ENCODE measurements around the gene AQR. TPM values are rescaled to one million over a fixed set of nuclear protein-coding genes. Genes with fewer than 3 reads are reported as not detected.

AQR gene
- total and polyA plus RNA-seq, 12 donors = 10.2 to 43.4 (median 28.3) TPM

DNA sequence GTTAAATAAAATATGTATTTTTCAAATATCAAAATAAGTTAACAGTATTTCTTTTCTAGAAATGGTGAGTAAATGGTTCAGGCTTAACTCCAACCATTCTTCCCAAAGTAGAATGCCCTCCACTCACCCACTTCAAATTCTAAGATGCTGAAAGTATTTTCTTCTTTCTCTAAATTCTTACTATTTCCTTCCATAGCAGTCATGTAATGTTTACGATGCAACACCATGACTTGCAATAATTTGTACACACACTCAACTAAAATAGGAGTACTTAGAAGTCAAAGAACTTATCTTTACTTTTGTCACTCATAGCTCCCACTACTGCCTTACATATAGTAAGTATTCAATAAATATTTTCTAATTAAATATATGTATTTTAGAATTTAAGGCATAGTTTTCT, 65.0 kb downstream of the AQR start:
- TF ChIP-seq, protein P1, sequence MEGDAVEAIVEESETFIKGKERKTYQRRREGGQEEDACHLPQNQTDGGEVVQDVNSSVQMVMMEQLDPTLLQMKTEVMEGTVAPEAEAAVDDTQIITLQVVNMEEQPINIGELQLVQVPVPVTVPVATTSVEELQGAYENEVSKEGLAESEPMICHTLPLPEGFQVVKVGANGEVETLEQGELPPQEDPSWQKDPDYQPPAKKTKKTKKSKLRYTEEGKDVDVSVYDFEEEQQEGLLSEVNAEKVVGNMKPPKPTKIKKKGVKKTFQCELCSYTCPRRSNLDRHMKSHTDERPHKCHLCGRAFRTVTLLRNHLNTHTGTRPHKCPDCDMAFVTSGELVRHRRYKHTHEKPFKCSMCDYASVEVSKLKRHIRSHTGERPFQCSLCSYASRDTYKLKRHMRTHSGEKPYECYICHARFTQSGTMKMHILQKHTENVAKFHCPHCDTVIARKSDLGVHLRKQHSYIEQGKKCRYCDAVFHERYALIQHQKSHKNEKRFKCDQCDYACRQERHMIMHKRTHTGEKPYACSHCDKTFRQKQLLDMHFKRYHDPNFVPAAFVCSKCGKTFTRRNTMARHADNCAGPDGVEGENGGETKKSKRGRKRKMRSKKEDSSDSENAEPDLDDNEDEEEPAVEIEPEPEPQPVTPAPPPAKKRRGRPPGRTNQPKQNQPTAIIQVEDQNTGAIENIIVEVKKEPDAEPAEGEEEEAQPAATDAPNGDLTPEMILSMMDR (IDR thresholded peaks at IDR 0.05) = no peak
- no peak for TF ChIP-seq POLR2A (IDR thresholded peaks at IDR 0.05)
- WGBS, 4 donors = 87 to 95% (median 93%) methylated on average over 1 of the region's 1 CpG
- no peaks in the 10 kb centered on the region for H3K9me3 ChIP-seq (replicated peaks in 1 of 3)
- no peaks in the 10 kb centered on the region for H3K4me1 ChIP-seq (replicated peaks in 1 of 2)
- H3K27ac ChIP-seq = no peak overlapping the region
- H3K27me3 ChIP-seq = no peaks in the 10 kb centered on the region
- peaks cover 0 to 29% of the 10 kb centered on the region in 2 donors for H3K36me3 ChIP-seq (replicated peaks in 1 of 2)
- no peak overlapping the region for H3K4me3 ChIP-seq
- intact Hi-C loops (cut with DNase I) = no loop called here
- no peak for DNase-seq

DNA sequence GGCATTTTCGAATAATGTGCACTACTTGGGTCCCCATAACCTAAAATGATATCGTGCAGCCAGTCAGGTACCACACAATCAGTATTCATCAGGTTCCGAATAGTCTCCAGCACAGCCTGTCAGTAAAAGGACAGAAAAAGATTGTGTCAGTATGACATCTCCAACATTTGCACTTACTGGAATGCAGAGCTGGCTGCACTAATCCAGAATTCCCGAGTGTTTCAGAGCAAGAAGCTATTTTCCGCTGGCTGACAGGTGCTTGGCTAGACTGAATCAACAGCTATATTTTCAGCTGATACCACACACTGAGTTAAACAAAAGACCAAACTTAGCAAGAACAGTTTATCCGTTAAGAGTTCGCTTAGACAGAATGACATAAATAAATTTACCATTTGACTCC, 68.8 kb downstream of the AQR start:
- no peak for DNase-seq
- Histone ChIP-seq H3K4me1 (replicated peaks in 1 of 2) (no peaks in the 10 kb centered on the region), H3K27ac (no peak overlapping the region), H3K36me3 (replicated peaks in 1 of 2) (peaks cover 0 to 6% of the 10 kb centered on the region in 2 donors), H3K4me3 (no peak overlapping the region), H3K27me3 (no peaks in the 10 kb centered on the region), H3K9me3 (replicated peaks in 1 of 3) (no peaks in the 10 kb centered on the region)
- no peak for TF ChIP-seq POLR2A (IDR thresholded peaks at IDR 0.05)
- intact Hi-C loops (cut with DNase I) = no loop called here
- WGBS, 4 donors = 91 to 95% (median 94%) methylated on average over 7 of the region's 7 CpGs

DNA sequence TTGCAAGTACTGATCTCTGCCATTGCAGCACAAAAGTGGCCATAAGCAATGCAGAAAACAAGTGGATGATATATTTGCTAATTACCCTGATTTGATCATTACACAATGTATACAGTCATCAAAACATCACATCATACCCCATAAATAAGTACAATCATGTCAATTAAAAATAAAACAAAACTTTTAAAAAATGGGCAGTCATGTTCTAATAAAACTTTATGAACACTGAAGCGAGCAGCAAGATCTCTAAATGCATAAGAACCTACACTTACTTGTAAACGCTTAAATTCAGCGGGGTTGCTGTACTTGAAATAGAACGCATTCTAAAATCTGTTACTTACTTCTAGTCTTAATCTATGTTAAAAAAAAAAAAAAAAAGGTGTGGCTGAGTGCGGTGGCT, 73.4 kb downstream of the AQR start:
- peaks cover 0 to 3% (median 0%) of the 10 kb centered on the region in 3 donors for H3K9me3 ChIP-seq (replicated peaks in 1 of 3)
- peaks cover 0 to 17% of the 10 kb centered on the region in 2 donors for H3K36me3 ChIP-seq (replicated peaks in 1 of 2)
- H3K4me1 ChIP-seq (replicated peaks in 1 of 2) = no peaks in the 10 kb centered on the region
- DNase-seq = no peak
- WGBS, 4 donors = 96 to 100% (median 98%) methylated on average over 5 of the region's 5 CpGs
- no peak overlapping the region for H3K4me3 ChIP-seq
- TF ChIP-seq, protein P1 (IDR thresholded peaks at IDR 0.05) = no peak
- no peak for TF ChIP-seq POLR2A (IDR thresholded peaks at IDR 0.05)
- no peak overlapping the region for H3K27ac ChIP-seq
- no peaks in the 10 kb centered on the region for H3K27me3 ChIP-seq
- intact Hi-C loops (cut with DNase I) = no loop called here

DNA sequence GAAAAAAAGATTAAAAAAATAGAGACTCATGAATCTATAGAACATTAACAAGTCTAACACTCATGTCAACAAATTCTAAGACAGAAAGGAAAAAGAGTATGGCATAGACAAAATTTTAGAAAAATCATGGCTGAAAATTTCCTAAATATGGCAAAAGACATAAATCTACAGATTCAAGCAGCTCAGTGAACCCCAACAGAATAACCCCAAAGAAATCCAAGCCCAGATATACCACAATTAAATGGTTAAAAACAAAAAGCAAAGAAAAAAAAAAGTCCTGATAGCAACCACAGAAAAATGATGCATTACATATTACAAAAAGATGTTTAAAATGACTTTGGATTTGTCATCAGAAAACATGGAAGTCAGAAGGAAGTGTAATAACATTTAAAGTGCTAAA, 75.6 kb downstream of the AQR start:
- no peak overlapping the region for H3K4me3 ChIP-seq
- intact Hi-C loops (cut with DNase I) = no loop called here
- DNase-seq = no peak
- H3K4me1 ChIP-seq (replicated peaks in 1 of 2) = no peaks in the 10 kb centered on the region
- peaks cover 0 to 4% (median 0%) of the 10 kb centered on the region in 3 donors for H3K9me3 ChIP-seq (replicated peaks in 1 of 3)
- H3K27me3 ChIP-seq = no peaks in the 10 kb centered on the region
- no peak for TF ChIP-seq POLR2A (IDR thresholded peaks at IDR 0.05)
- TF ChIP-seq, protein P1 (IDR thresholded peaks at IDR 0.05) = no peak
- no peak overlapping the region for H3K27ac ChIP-seq
- peaks cover 0 to 17% of the 10 kb centered on the region in 2 donors for H3K36me3 ChIP-seq (replicated peaks in 1 of 2)

DNA sequence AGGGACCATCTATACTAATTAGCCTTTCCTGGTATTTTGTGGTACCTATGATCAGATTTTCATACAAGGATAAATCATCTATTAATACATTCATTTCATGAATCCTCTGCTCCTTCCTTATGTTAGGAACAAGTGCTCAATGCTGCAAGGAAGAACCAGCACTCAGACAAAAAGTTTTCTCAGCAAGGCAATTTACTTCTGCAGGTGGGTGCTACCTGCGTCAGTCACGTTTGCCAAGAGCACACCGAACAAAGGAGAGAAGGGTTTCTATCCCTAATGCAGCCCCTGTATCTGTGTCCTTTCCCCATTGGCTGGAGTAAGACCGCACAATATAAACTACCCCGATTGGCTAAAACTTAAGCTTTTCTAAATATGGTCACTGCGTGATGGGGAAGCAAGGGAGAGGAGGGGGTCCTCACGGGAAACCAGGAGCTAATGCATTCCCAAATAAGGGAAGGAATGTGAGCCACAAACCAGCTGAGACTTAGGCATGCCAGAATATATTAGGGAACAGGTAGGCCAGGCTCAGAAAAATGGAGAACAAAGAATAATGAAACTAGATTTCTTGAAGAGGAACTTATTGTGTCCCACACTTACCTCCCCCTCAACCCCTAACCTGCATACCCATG, 76.5 kb downstream of the AQR start:
- WGBS, 4 donors = 83 to 91% (median 89%) methylated on average over 7 of the region's 7 CpGs
- H3K4me1 ChIP-seq (replicated peaks in 1 of 2) = no peaks in the 10 kb centered on the region
- no peaks in the 10 kb centered on the region for H3K27me3 ChIP-seq
- H3K9me3 ChIP-seq (replicated peaks in 1 of 3) = peaks cover 0 to 4% (median 0%) of the 10 kb centered on the region in 3 donors
- no peak for DNase-seq
- H3K4me3 ChIP-seq = no peak overlapping the region
- intact Hi-C loops (cut with DNase I) = no loop called here
- H3K27ac ChIP-seq = no peak overlapping the region
- TF ChIP-seq POLR2A (IDR thresholded peaks at IDR 0.05) = no peak
- TF ChIP-seq, protein P1 (IDR thresholded peaks at IDR 0.05) = no peak
- peaks cover 0 to 20% of the 10 kb centered on the region in 2 donors for H3K36me3 ChIP-seq (replicated peaks in 1 of 2)
